ENCODE measurements around the gene FAM81A.
A peak's percentile ranks its signal among the peaks of the same experiment; 100 is the strongest.
"Not testable (repeated sequence)": the region's sequence is repeated elsewhere in the genome, so short reads cannot be mapped to it uniquely, and the experiment has no call there.

Gene FAM81A

DNA sequence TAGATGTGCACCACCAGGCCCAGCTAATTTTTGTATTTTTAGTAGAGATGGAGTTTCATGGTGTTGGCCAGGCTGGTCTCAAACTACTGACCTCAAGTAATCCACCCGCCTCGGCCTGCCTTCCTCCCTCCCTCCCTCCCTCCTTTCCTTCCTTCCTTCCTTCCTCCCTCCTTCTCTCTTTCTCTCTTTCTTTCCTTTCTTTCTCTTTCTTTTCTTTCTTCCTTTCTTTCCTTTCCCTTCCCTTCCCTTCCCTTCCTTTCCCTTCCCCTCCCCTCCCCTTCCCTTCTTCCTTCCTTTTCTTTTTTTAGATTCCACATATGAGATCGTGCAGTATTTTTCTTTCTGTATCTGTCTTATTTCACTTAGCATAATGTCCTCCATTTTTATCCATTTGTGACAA is 81.3 kb downstream of the FAM81A start:
- TF ChIP-seq, protein P1, sequence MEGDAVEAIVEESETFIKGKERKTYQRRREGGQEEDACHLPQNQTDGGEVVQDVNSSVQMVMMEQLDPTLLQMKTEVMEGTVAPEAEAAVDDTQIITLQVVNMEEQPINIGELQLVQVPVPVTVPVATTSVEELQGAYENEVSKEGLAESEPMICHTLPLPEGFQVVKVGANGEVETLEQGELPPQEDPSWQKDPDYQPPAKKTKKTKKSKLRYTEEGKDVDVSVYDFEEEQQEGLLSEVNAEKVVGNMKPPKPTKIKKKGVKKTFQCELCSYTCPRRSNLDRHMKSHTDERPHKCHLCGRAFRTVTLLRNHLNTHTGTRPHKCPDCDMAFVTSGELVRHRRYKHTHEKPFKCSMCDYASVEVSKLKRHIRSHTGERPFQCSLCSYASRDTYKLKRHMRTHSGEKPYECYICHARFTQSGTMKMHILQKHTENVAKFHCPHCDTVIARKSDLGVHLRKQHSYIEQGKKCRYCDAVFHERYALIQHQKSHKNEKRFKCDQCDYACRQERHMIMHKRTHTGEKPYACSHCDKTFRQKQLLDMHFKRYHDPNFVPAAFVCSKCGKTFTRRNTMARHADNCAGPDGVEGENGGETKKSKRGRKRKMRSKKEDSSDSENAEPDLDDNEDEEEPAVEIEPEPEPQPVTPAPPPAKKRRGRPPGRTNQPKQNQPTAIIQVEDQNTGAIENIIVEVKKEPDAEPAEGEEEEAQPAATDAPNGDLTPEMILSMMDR (IDR thresholded peaks at IDR 0.05; ENCODE audit: poor library complexity, severe bottlenecking), result no peak
- ATAC-seq (ENCODE audit: low read depth) (no peak), DNase-seq (ENCODE audit: low spot score) (no peak)
- no peak overlapping the region for H3K27ac ChIP-seq (ENCODE audit: poor library complexity, severe bottlenecking)
- no peaks in the 10 kb centered on the region for H3K36me3 ChIP-seq (ENCODE audit: low read depth)
- no peaks in the 10 kb centered on the region for H3K4me1 ChIP-seq (ENCODE audit: insufficient read depth, poor library complexity, severe bottlenecking)
- no peak overlapping the region for H3K4me3 ChIP-seq (ENCODE audit: severe bottlenecking)
- no peaks in the 10 kb centered on the region for H3K9me3 ChIP-seq (ENCODE audit: severe bottlenecking)
- no peaks in the 10 kb centered on the region for H3K27me3 ChIP-seq (ENCODE audit: insufficient read depth, poor library complexity, severe bottlenecking)

DNA sequence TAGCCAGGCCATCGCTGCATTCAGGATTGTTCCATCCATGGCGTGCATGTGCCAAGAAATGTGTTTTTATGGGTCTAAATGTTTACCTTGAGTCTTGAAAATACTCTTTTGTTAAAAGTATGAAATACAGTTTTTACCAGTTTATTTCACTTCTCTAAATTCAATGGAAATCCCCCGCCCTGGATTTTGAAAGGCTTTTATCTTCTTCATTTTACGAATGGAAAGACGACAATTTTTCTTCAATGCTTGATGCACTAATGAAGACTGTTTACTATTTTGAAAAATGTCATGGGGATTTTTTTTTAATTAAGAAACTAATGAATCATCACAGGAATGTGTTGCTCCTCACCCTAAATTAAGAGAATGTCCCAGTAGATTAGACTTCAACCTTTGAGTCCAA is 83.5 kb downstream of the FAM81A start:
- no peak overlapping the region for H3K27ac ChIP-seq (ENCODE audit: poor library complexity, severe bottlenecking)
- H3K4me3 ChIP-seq (ENCODE audit: severe bottlenecking), result no peak overlapping the region

DNA sequence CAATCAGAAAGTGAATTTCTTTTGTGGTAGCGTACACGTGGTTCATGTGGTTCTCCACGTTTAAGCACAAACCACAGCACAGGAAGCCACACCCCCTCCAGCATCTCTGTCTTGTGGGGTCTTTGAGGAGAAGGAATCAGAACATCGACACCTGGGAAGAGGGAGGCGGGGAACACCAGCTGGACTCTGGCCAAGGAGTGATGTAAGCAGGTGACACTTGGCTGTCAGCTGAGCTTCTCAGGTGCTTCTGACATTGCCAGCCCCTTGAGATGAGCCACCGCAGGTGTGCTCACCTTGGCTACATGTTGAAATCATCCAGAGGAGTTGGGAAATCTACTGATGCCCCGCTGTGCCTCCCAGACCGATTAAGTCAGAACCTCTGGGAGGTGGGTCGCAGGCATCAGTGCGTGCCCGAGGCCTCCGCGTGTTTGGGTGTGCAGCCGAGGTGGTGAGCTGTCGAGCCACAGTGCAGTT is 85.0 kb downstream of the FAM81A start:
- no peak for DNase-seq (ENCODE audit: low spot score)
- peak; percentile 60; the same call in 2 of the 3 replicates for ATAC-seq (ENCODE audit: low read depth)

More for the DNA sequence above, 83.5 kb downstream of the FAM81A start:
- ATAC-seq (ENCODE audit: low read depth) (no peak), DNase-seq (ENCODE audit: low spot score) (no peak)
- no peaks in the 10 kb centered on the region for H3K27me3 ChIP-seq (ENCODE audit: insufficient read depth, poor library complexity, severe bottlenecking)
- H3K4me1 ChIP-seq (ENCODE audit: insufficient read depth, poor library complexity, severe bottlenecking), result no peaks in the 10 kb centered on the region
- no peaks in the 10 kb centered on the region for H3K36me3 ChIP-seq (ENCODE audit: low read depth)
- TF ChIP-seq, protein P1 (IDR thresholded peaks at IDR 0.05; ENCODE audit: poor library complexity, severe bottlenecking), result no peak
- no peaks in the 10 kb centered on the region for H3K9me3 ChIP-seq (ENCODE audit: severe bottlenecking)

DNA sequence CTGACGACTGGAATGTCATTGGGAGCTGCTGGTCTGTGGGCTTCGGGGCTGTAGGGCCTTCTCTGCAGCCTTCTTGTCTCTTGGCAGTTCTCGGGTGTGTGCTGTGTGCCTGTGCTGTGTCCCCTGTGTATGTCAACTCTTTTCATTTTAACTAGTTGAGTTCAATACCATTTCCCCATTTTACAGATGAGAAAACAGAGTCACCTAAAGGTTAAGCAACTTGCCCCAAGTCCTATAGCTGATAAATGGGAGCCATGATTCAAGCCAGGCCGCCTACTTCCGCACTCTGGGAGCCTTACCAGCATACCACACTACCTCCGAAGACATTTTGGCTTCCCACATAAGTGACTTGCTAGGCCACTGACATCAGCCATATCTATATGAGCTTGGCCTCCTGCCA is 85.7 kb downstream of the FAM81A start:
- no peaks in the 10 kb centered on the region for H3K9me3 ChIP-seq (ENCODE audit: severe bottlenecking)
- ATAC-seq (ENCODE audit: low read depth) (no peak; the same call in 2 of the 3 replicates), DNase-seq (ENCODE audit: low spot score) (no peak)
- no peaks in the 10 kb centered on the region for H3K27me3 ChIP-seq (ENCODE audit: insufficient read depth, poor library complexity, severe bottlenecking)
- H3K36me3 ChIP-seq (ENCODE audit: low read depth), result no peaks in the 10 kb centered on the region
- no peak overlapping the region for H3K27ac ChIP-seq (ENCODE audit: poor library complexity, severe bottlenecking)
- TF ChIP-seq, protein P1 (IDR thresholded peaks at IDR 0.05; ENCODE audit: poor library complexity, severe bottlenecking), result no peak
- no peaks in the 10 kb centered on the region for H3K4me1 ChIP-seq (ENCODE audit: insufficient read depth, poor library complexity, severe bottlenecking)
- no peak overlapping the region for H3K4me3 ChIP-seq (ENCODE audit: severe bottlenecking)

More for the DNA sequence above, 85.0 kb downstream of the FAM81A start:
- Histone ChIP-seq H3K36me3 (ENCODE audit: low read depth) (no peaks in the 10 kb centered on the region), H3K9me3 (ENCODE audit: severe bottlenecking) (no peaks in the 10 kb centered on the region), H3K27me3 (ENCODE audit: insufficient read depth, poor library complexity, severe bottlenecking) (no peaks in the 10 kb centered on the region), H3K4me3 (ENCODE audit: severe bottlenecking) (no peak overlapping the region), H3K4me1 (ENCODE audit: insufficient read depth, poor library complexity, severe bottlenecking) (no peaks in the 10 kb centered on the region), H3K27ac (ENCODE audit: poor library complexity, severe bottlenecking) (no peak overlapping the region)
- TF ChIP-seq, protein P1 (IDR thresholded peaks at IDR 0.05; ENCODE audit: poor library complexity, severe bottlenecking), result no peak

DNA sequence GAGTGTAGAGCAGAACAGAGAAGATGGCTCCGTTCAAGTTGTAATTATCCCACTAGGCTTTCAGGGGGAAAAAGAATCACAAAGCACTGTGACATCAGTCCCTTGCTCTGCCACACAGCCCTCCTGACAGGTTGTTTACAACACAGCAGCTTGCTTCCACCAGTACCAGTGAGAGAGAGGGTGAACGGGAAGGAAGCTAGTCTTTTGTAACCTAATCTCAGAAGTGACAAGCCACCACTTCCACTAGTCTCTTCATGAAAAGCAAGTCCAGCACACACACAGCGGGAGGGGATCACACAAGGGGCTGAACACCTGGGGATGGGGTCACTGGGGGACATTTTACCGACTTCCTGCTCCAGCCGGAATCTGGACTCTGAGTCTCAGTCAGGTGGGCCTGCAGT is 86.3 kb downstream of the FAM81A start:
- no peak for ATAC-seq (ENCODE audit: low read depth)
- Histone ChIP-seq H3K4me1 (ENCODE audit: insufficient read depth, poor library complexity, severe bottlenecking) (no peaks in the 10 kb centered on the region), H3K36me3 (ENCODE audit: low read depth) (no peaks in the 10 kb centered on the region), H3K4me3 (ENCODE audit: severe bottlenecking) (no peak overlapping the region), H3K9me3 (ENCODE audit: severe bottlenecking) (no peaks in the 10 kb centered on the region), H3K27ac (ENCODE audit: poor library complexity, severe bottlenecking) (no peak overlapping the region), H3K27me3 (ENCODE audit: insufficient read depth, poor library complexity, severe bottlenecking) (no peaks in the 10 kb centered on the region)
- DNase-seq (ENCODE audit: low spot score), result no peak
- TF ChIP-seq, protein P1 (IDR thresholded peaks at IDR 0.05; ENCODE audit: poor library complexity, severe bottlenecking), result no peak

DNA sequence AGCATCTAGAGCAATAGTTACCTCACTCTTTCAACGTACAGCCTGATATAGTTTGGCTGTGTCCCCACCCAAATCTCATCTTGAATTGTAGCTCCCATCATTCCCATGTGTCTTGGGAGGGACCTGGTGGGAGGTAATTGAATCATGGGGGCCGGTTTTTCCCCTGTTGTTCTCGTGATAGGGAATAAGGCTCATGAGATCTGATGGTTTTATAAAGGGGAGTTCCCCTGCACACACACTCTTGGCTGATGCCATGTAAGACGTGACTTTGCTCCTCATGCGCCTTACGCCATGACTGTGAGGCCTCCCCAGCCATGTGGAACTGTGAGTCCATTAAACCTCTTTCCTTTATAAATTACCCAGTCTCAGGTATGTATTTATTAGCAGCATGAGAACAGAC is 88.5 kb downstream of the FAM81A start:
- H3K27ac ChIP-seq (ENCODE audit: poor library complexity, severe bottlenecking); H3K9me3 ChIP-seq (ENCODE audit: severe bottlenecking); H3K36me3 ChIP-seq (ENCODE audit: low read depth); H3K27me3 ChIP-seq (ENCODE audit: insufficient read depth, poor library complexity, severe bottlenecking); ATAC-seq (ENCODE audit: low read depth); H3K4me1 ChIP-seq (ENCODE audit: insufficient read depth, poor library complexity, severe bottlenecking); H3K4me3 ChIP-seq (ENCODE audit: severe bottlenecking); DNase-seq (ENCODE audit: low spot score): not testable (repeated sequence)
